HepG2 (cell line): Measurements from ENCODE around the gene CLCN1. TPM values are rescaled to one million over a fixed set of nuclear protein-coding genes. Genes with fewer than 3 reads are reported as not detected.

Source experiments
- AGO2 ChIP-seq: fragments of 200-400 bp; formaldehyde crosslinking; optimal IDR thresholded peaks from 2 replicates; pipeline ENCODE3; 2017; ENCODE audit warnings: mild to moderate bottlenecking, low read depth, low read length, moderate library complexity
- FIP1L1 ChIP-seq: fragments of 200-400 bp; formaldehyde crosslinking; IDR thresholded peaks from 2 replicates; pipeline ENCODE4 v1.6.1; 2018; ENCODE audit warnings: low read depth, mild to moderate bottlenecking, low read length, moderate library complexity, borderline replicate concordance; ENCODE audit not compliant: insufficient read depth
- FUBP1 ChIP-seq: sonication (generic); formaldehyde crosslinking; IDR thresholded peaks from 2 replicates; pipeline ENCODE4 v1.5.1; 2020; ENCODE audit warnings: missing genetic modification reagents, mild to moderate bottlenecking, borderline replicate concordance
- HNF4G ChIP-seq, 2 experiments: sonication (generic) in 1 of 2; formaldehyde crosslinking in 1 of 2; IDR thresholded peaks; 2 replicates each; pipeline versions ENCODE4 v1.4.0 to v1.6.1; 2011 to 2020; ENCODE audit warnings: borderline replicate concordance in 2 of 2, low read depth in 2 of 2, mild to moderate bottlenecking in 2 of 2, low read length in 1 of 2, missing genetic modification reagents in 1 of 2, moderate library complexity in 1 of 2
- MAX ChIP-seq: IDR thresholded peaks from 2 replicates; pipeline ENCODE4 v1.6.1; 2012; ENCODE audit warnings: inconsistent platforms
- MED8 ChIP-seq: sonication (generic); formaldehyde crosslinking; IDR thresholded peaks from 2 replicates; pipeline ENCODE4 v1.8.1; 2023; ENCODE audit warnings: mild to moderate bottlenecking, missing genetic modification reagents; ENCODE audit not compliant: insufficient replicate concordance
- MEIS2 ChIP-seq: sonication (generic); formaldehyde crosslinking; IDR thresholded peaks from 2 replicates; pipeline ENCODE4 v1.9.0; 2021; ENCODE audit warnings: mild to moderate bottlenecking, missing genetic modification reagents
- RXRB ChIP-seq: IDR thresholded peaks from 2 replicates; pipeline ENCODE4 v1.6.1; 2016; ENCODE audit warnings: borderline replicate concordance, missing genetic modification reagents, missing compliant biosample characterization
- TEAD2 ChIP-seq: sonication (generic); formaldehyde crosslinking; IDR thresholded peaks from 2 replicates; pipeline ENCODE4 v1.9.0; 2021; ENCODE audit warnings: missing genetic modification reagents
- ZBTB38 ChIP-seq: sonication (generic); formaldehyde crosslinking; IDR thresholded peaks from 2 replicates; pipeline ENCODE4 v1.5.1; 2020; ENCODE audit warnings: mild to moderate bottlenecking, missing genetic modification reagents
- ZFP37 ChIP-seq: sonication (generic); formaldehyde crosslinking; IDR thresholded peaks from 2 replicates; pipeline ENCODE4 v1.4.0; 2020; ENCODE audit warnings: missing genetic modification reagents, borderline replicate concordance
- ZFP41 ChIP-seq: sonication (generic); formaldehyde crosslinking; IDR thresholded peaks from 2 replicates; pipeline ENCODE4 v1.4.0; 2020; ENCODE audit warnings: mild to moderate bottlenecking, missing genetic modification reagents, borderline replicate concordance
- ZNF317 ChIP-seq: sonication (generic); formaldehyde crosslinking; IDR thresholded peaks from 2 replicates; pipeline ENCODE4 v1.5.0; 2020; ENCODE audit warnings: mild to moderate bottlenecking, missing genetic modification reagents
- ZNF580 ChIP-seq: IDR thresholded peaks from 2 replicates; pipeline ENCODE4 v1.6.1; 2016; ENCODE audit warnings: low read depth, borderline replicate concordance
- ZNF746 ChIP-seq: sonication (generic); formaldehyde crosslinking; IDR thresholded peaks from 2 replicates; pipeline ENCODE4 v1.8.0; 2022; ENCODE audit warnings: mild to moderate bottlenecking, missing genetic modification reagents
- ZNF747 ChIP-seq: sonication (generic); formaldehyde crosslinking; IDR thresholded peaks from 2 replicates; pipeline ENCODE4 v1.8.1; 2023; ENCODE audit warnings: missing genetic modification reagents, mild to moderate bottlenecking, borderline replicate concordance
- polyA plus RNA-seq, 8 experiments: library from polyadenylated mRNA; depleted of rRNA in 3 of 8; stranded (reverse) in 7 of 8; unstranded in 1 of 8; fragments of >200 nt; fragmentation: Illumina TruSeq in 4 of 8; extraction: Trizol in 4 of 8; gene quantifications; 2 replicates each; pipeline versions ENCODE4 v1.2.1 to v1.2.3, GENCODE V29; 2011 to 2016; ENCODE audit warnings: low read depth in 4 of 8, missing spikeins in 1 of 8, mixed read lengths in 1 of 8; ENCODE audit not compliant: insufficient read depth in 1 of 8
- total RNA-seq, 5 experiments: library from RNA; depleted of rRNA; stranded (reverse); fragments of >200 nt; fragmentation: Illumina TruSeq; extraction: Trizol; gene quantifications; 2 replicates each; pipeline ENCODE4 v1.2.3, GENCODE V29; 2016; ENCODE audit warnings: low read depth in 1 of 5
- TF ChIP-seq, protein P1 (sequence below): sonication (generic); formaldehyde crosslinking; IDR thresholded peaks from 2 replicates; pipeline ENCODE4 v1.8.1; 2022; ENCODE audit warnings: low read depth, mild to moderate bottlenecking, missing genetic modification reagents
- TF ChIP-seq, protein P2 (sequence below): IDR thresholded peaks from 2 replicates; pipeline ENCODE4 v1.6.1; 2016
- TF ChIP-seq, protein P3 (sequence below): sonication (generic); formaldehyde crosslinking; IDR thresholded peaks from 2 replicates; pipeline ENCODE4 v1.4.0; 2020; ENCODE audit warnings: missing genetic modification reagents

Gene CLCN1
- total and polyA plus RNA-seq, 2 of the 13 experiments (the other 11 are each of a cell fraction or from before 2014, with no cell fraction given): 0.01 TPM; not detected in 1

DNA sequence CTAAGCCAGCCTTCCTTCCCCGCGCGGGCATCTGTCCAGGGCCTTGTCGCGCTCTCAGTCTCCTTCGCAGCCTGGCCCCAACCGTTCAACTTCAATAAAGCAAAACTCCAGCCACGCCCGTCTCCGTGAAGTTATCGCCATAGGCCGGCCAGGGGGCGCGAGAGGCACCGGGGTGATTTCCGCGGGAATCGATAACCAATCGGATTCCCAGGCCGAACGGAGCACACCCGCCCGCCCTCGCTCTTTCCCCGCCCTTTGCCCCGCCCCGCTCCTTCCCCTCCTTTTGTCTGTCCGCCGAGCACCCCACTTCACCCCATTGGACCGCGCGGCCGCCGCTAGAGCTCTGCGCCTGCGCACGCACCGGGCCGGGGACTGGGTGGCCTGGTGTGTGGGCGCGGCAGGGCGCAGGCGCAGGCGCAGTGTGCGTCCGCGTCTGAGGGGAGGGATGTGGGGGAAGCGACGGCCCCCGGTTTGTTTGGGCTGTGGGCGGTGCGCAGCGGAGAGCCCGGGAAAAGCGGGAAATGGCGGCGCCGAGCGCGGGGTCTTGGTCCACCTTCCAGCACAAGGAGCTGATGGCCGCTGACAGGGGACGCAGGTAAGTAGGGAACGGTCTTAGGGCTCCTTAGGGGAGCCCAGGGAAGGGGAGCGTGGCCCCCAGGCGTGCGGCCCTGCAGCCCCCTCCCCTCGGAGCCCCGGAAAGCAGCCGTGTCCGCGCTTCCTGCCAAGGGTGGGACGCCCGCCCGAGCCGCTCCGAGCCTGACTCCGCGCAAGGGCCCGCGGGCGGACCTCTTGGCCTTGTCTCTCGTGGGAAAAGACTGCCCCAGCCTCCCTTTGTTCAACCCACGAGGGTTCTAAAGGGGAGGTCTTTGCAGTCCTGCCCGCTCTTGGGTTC, 27.7 kb upstream of the CLCN1 start, which contains the start of gene CASP2 (continued):
- TF ChIP-seq, protein P1, sequence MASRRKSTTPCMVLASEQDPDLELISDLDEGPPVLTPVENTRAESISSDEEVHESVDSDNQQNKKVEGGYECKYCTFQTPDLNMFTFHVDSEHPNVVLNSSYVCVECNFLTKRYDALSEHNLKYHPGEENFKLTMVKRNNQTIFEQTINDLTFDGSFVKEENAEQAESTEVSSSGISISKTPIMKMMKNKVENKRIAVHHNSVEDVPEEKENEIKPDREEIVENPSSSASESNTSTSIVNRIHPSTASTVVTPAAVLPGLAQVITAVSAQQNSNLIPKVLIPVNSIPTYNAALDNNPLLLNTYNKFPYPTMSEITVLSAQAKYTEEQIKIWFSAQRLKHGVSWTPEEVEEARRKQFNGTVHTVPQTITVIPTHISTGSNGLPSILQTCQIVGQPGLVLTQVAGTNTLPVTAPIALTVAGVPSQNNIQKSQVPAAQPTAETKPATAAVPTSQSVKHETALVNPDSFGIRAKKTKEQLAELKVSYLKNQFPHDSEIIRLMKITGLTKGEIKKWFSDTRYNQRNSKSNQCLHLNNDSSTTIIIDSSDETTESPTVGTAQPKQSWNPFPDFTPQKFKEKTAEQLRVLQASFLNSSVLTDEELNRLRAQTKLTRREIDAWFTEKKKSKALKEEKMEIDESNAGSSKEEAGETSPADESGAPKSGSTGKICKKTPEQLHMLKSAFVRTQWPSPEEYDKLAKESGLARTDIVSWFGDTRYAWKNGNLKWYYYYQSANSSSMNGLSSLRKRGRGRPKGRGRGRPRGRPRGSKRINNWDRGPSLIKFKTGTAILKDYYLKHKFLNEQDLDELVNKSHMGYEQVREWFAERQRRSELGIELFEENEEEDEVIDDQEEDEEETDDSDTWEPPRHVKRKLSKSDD (CRISPR knock-in tag): no peak
- TF ChIP-seq AGO2 (peak; percentile 80), MEIS2 (CRISPR knock-in tag) (peak; percentile 47; the same call in 1 of the 2 replicates), MED8 (CRISPR knock-in tag) (no peak), FUBP1 (no peak), ZNF317 (CRISPR knock-in tag) (peak; percentile 80), MAX (peak; percentile 92), RXRB (CRISPR knock-in tag) (0 out of 2 replicates have a peak, but pooled peaks have one; percentile 13), ZFP41 (CRISPR knock-in tag) (no peak), ZFP37 (no peak), HNF4G (IDR thresholded peaks at IDR 0.05; ENCODE audit: borderline replicate concordance, low read depth, low read length) (no peak), HNF4G (CRISPR knock-in tag; IDR thresholded peaks at IDR 0.05; ENCODE audit: borderline replicate concordance, low read depth) (no peak), ZBTB38 (CRISPR knock-in tag) (peak; percentile 100), ZNF746 (peak; percentile 86), ZNF747 (CRISPR knock-in tag) (peak; percentile 70), TEAD2 (CRISPR knock-in tag) (no peak), ZNF580 (CRISPR knock-in tag) (no peak), FIP1L1 (no peak)
- TF ChIP-seq, protein P2, sequence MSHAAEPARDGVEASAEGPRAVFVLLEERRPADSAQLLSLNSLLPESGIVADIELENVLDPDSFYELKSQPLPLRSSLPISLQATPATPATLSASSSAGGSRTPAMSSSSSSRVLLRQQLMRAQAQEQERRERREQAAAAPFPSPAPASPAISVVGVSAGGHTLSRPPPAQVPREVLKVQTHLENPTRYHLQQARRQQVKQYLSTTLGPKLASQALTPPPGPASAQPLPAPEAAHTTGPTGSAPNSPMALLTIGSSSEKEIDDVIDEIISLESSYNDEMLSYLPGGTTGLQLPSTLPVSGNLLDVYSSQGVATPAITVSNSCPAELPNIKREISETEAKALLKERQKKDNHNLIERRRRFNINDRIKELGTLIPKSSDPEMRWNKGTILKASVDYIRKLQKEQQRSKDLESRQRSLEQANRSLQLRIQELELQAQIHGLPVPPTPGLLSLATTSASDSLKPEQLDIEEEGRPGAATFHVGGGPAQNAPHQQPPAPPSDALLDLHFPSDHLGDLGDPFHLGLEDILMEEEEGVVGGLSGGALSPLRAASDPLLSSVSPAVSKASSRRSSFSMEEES: no peak; the same call in 1 of the 2 replicates
- TF ChIP-seq, protein P3, sequence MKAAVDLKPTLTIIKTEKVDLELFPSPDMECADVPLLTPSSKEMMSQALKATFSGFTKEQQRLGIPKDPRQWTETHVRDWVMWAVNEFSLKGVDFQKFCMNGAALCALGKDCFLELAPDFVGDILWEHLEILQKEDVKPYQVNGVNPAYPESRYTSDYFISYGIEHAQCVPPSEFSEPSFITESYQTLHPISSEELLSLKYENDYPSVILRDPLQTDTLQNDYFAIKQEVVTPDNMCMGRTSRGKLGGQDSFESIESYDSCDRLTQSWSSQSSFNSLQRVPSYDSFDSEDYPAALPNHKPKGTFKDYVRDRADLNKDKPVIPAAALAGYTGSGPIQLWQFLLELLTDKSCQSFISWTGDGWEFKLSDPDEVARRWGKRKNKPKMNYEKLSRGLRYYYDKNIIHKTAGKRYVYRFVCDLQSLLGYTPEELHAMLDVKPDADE (CRISPR knock-in tag): no peak
